ENCODE measurements around the gene NDUFS1. TPM values are rescaled to one million over a fixed set of nuclear protein-coding genes. Genes with fewer than 3 reads are reported as not detected.

NDUFS1 gene
- total RNA-seq, 1 experiment from 2014 or later, result 123 TPM

GRCh38 chr2:206204710-206205109 is 45.5 kb upstream of the NDUFS1 start:
- H3K4me3 Mint-ChIP-seq (ENCODE audit: unreplicated experiment), result no peak overlapping the region
- DNase-seq, result no peak
- no peaks in the 10 kb centered on the region for H3K27me3 ChIP-seq (replicated peaks; ENCODE audit: control insufficient read depth, insufficient read depth, low read length)
- no peaks in the 10 kb centered on the region for H3K36me3 ChIP-seq (ENCODE audit: control insufficient read depth, insufficient read depth, low read length)
- no peak overlapping the region for H3K4me3 ChIP-seq (ENCODE audit: low read depth, low read length)
- no TSS peak for BruUV-seq (replicated peaks)
- ChIA-PET CTCF (no interaction called here), POLR2A (no interaction called here)
- no peaks in the 10 kb centered on the region for H3K4me1 Mint-ChIP-seq (ENCODE audit: low read depth, unreplicated experiment)
- no peaks in the 10 kb centered on the region for H3K4me1 ChIP-seq
- no peaks in the 10 kb centered on the region for H3K36me3 Mint-ChIP-seq (ENCODE audit: insufficient read depth, unreplicated experiment)
- no peak for TF ChIP-seq CTCF (IDR thresholded peaks at IDR 0.05; ENCODE audit: insufficient read depth in 1 of 2, low read depth in 1 of 2, low read length in 1 of 2, severe bottlenecking in 1 of 2, unreplicated experiment in 1 of 2)
- no peaks in the 10 kb centered on the region for H3K9me3 ChIP-seq
- intact Hi-C loops (cut with micrococcal nuclease; ENCODE audit: unreplicated experiment), result no loop called here
- H3K27ac Mint-ChIP-seq (ENCODE audit: unreplicated experiment), result no peak overlapping the region
- no peaks in the 10 kb centered on the region for H3K9me3 Mint-ChIP-seq (ENCODE audit: unreplicated experiment)
- no peaks in the 10 kb centered on the region for H3K27me3 Mint-ChIP-seq (ENCODE audit: insufficient read depth, unreplicated experiment)

- POLR2A ChIA-PET, result interaction anchor here (0.6 kb wide), 1 partner anchor 29 kb away, joined by 4 read pairs; no protein-coding TSS in a partner anchor
- Histone ChIP-seq H3K36me3 (ENCODE audit: control insufficient read depth, insufficient read depth, low read length) (no peaks in the 10 kb centered on the region), H3K4me3 (ENCODE audit: low read depth, low read length) (no peak overlapping the region), H3K27me3 (replicated peaks; ENCODE audit: control insufficient read depth, insufficient read depth, low read length) (no peaks in the 10 kb centered on the region), H3K4me1 (no peaks in the 10 kb centered on the region), H3K9me3 (no peaks in the 10 kb centered on the region)
- intact Hi-C loops (cut with micrococcal nuclease; ENCODE audit: unreplicated experiment), result no loop called here
- Mint-ChIP-seq H3K27me3 (ENCODE audit: insufficient read depth, unreplicated experiment) (no peaks in the 10 kb centered on the region), H3K27ac (ENCODE audit: unreplicated experiment) (no peak overlapping the region), H3K36me3 (ENCODE audit: insufficient read depth, unreplicated experiment) (no peaks in the 10 kb centered on the region), H3K9me3 (ENCODE audit: unreplicated experiment) (no peaks in the 10 kb centered on the region), H3K4me1 (ENCODE audit: low read depth, unreplicated experiment) (no peaks in the 10 kb centered on the region), H3K4me3 (ENCODE audit: unreplicated experiment) (no peak overlapping the region)
- CTCF ChIA-PET, result no interaction called here
- no TSS peak for BruUV-seq (replicated peaks)
- no peak for DNase-seq
- TF ChIP-seq CTCF (IDR thresholded peaks at IDR 0.05; ENCODE audit: insufficient read depth in 1 of 2, low read depth in 1 of 2, low read length in 1 of 2, severe bottlenecking in 1 of 2, unreplicated experiment in 1 of 2), result no peak
Measured at GRCh38 chr2:206203331-206203730, 44.1 kb upstream of the NDUFS1 start.

GRCh38 chr2:206202446-206202845 is 43.2 kb upstream of the NDUFS1 start:
- no peaks in the 10 kb centered on the region for H3K4me1 ChIP-seq
- CTCF ChIA-PET, result no interaction called here
- POLR2A ChIA-PET, result interaction anchor here (0.6 to 0.7 kb wide), 3 partner anchors 14 to 70 kb away, joined by 3 to 7 read pairs (median 5); no protein-coding TSS in a partner anchor

More at GRCh38 chr2:206202446-206202845, 43.2 kb upstream of the NDUFS1 start:
- Histone ChIP-seq H3K27me3 (replicated peaks; ENCODE audit: control insufficient read depth, insufficient read depth, low read length) (no peaks in the 10 kb centered on the region), H3K9me3 (no peaks in the 10 kb centered on the region), H3K4me3 (ENCODE audit: low read depth, low read length) (no peak overlapping the region), H3K36me3 (ENCODE audit: control insufficient read depth, insufficient read depth, low read length) (no peaks in the 10 kb centered on the region)
- H3K4me3 Mint-ChIP-seq (ENCODE audit: unreplicated experiment), result no peak overlapping the region
- H3K27me3 Mint-ChIP-seq (ENCODE audit: insufficient read depth, unreplicated experiment), result no peaks in the 10 kb centered on the region
- intact Hi-C loops (cut with micrococcal nuclease; ENCODE audit: unreplicated experiment), result no loop called here
- H3K4me1 Mint-ChIP-seq (ENCODE audit: low read depth, unreplicated experiment), result no peaks in the 10 kb centered on the region
- no peaks in the 10 kb centered on the region for H3K9me3 Mint-ChIP-seq (ENCODE audit: unreplicated experiment)
- DNase-seq, result no peak
- BruUV-seq (replicated peaks), result no TSS peak
- no peaks in the 10 kb centered on the region for H3K36me3 Mint-ChIP-seq (ENCODE audit: insufficient read depth, unreplicated experiment)
- H3K27ac Mint-ChIP-seq (ENCODE audit: unreplicated experiment), result no peak overlapping the region
- TF ChIP-seq CTCF (IDR thresholded peaks at IDR 0.05; ENCODE audit: insufficient read depth in 1 of 2, low read depth in 1 of 2, low read length in 1 of 2, severe bottlenecking in 1 of 2, unreplicated experiment in 1 of 2), result no peak
